Measurements from ENCODE around the gene DSN1. TPM values are rescaled to one million over a fixed set of nuclear protein-coding genes. Genes with fewer than 3 reads are reported as not detected.
A peak's percentile ranks its signal among the peaks of the same experiment; 100 is the strongest.

DSN1 gene
- total RNA-seq, 1 donor from 2014 or later: 24.1 TPM

- Mint-ChIP-seq H3K4me1 (ENCODE audit: unreplicated experiment) (peaks cover 17% of the 10 kb centered on the region), H3K4me3 (peak overlapping the region; percentile 87), H3K9me3 (no peaks in the 10 kb centered on the region), H3K36me3 (no peaks in the 10 kb centered on the region), H3K27me3 (no peaks in the 10 kb centered on the region), H3K27ac (peak overlapping the region; percentile 6)
- TF ChIP-seq, protein P1, sequence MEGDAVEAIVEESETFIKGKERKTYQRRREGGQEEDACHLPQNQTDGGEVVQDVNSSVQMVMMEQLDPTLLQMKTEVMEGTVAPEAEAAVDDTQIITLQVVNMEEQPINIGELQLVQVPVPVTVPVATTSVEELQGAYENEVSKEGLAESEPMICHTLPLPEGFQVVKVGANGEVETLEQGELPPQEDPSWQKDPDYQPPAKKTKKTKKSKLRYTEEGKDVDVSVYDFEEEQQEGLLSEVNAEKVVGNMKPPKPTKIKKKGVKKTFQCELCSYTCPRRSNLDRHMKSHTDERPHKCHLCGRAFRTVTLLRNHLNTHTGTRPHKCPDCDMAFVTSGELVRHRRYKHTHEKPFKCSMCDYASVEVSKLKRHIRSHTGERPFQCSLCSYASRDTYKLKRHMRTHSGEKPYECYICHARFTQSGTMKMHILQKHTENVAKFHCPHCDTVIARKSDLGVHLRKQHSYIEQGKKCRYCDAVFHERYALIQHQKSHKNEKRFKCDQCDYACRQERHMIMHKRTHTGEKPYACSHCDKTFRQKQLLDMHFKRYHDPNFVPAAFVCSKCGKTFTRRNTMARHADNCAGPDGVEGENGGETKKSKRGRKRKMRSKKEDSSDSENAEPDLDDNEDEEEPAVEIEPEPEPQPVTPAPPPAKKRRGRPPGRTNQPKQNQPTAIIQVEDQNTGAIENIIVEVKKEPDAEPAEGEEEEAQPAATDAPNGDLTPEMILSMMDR (conservative IDR thresholded peaks at IDR 0.05): no peak
- no peak for DNase-seq (ENCODE audit: extremely low spot score, unreplicated experiment)
Observed at GRCh38 chr20:36745234-36745926, 28.2 kb downstream of the DSN1 start.

DNA sequence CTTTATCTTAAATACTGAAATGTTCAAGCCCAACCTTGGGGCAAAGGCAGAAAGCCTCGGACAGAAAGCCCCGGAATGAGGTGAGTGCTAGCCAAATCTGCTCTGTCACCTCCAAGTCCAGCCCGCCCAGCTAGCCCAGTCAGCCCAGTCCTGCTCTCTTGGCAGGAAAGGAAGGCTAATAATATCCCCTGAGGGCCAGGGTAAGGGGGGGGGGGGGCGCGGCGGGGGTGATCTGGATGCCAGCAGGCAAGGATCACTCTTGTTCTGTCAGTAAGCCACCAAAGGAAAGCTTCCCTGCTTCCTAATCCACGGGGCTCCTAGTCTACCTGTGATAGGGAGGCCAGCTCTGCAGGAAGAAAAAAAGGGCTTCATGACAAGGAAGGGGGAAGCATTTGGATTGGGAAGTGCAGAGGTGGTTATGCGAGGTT, 28.8 kb downstream of the DSN1 start:
- Mint-ChIP-seq H3K4me3 (peak overlapping the region; percentile 87), H3K4me1 (ENCODE audit: unreplicated experiment) (peaks cover 17% of the 10 kb centered on the region), H3K36me3 (no peaks in the 10 kb centered on the region), H3K27me3 (no peaks in the 10 kb centered on the region), H3K27ac (peak overlapping the region; percentile 14), H3K9me3 (no peaks in the 10 kb centered on the region)
- DNase-seq (ENCODE audit: extremely low spot score, unreplicated experiment): no peak
- TF ChIP-seq, protein P1 (conservative IDR thresholded peaks at IDR 0.05): no peak

DNA sequence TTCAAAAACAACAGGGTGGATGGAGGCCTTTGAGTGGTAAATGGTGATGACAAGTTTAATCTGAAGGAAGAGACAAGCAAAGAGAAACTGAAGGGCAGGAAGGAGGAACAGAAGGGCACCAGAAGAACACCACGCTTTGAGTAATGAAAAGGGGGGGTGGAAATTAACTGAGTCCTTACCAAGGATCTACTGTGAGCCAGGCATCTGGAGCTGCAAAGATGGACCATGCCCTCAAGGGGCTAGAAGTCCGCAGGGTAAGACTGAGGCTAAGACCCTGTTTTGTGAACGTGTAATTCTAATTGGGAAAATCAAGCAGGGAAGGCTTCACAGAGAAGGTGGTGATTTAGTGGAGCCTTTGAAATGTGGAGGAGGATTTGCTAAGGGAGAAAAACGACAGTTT, 29.3 kb downstream of the DSN1 start:
- DNase-seq (ENCODE audit: extremely low spot score, unreplicated experiment): no peak
- Mint-ChIP-seq H3K4me3 (peak overlapping the region; percentile 75), H3K36me3 (no peaks in the 10 kb centered on the region), H3K27me3 (no peaks in the 10 kb centered on the region), H3K27ac (peak overlapping the region; percentile 14), H3K9me3 (no peaks in the 10 kb centered on the region), H3K4me1 (ENCODE audit: unreplicated experiment) (peaks cover 17% of the 10 kb centered on the region)
- TF ChIP-seq, protein P1 (conservative IDR thresholded peaks at IDR 0.05): no peak

GRCh38 chr20:36742558-36742957, 31.0 kb downstream of the DSN1 start:
- Mint-ChIP-seq H3K4me1 (ENCODE audit: unreplicated experiment) (peaks cover 17% of the 10 kb centered on the region), H3K4me3 (no peak overlapping the region), H3K27ac (no peak overlapping the region), H3K9me3 (no peaks in the 10 kb centered on the region), H3K27me3 (no peaks in the 10 kb centered on the region), H3K36me3 (no peaks in the 10 kb centered on the region)
- no peak for DNase-seq (ENCODE audit: extremely low spot score, unreplicated experiment)
- TF ChIP-seq, protein P1 (conservative IDR thresholded peaks at IDR 0.05): no peak

- Mint-ChIP-seq H3K27ac (no peak overlapping the region), H3K9me3 (no peaks in the 10 kb centered on the region), H3K36me3 (no peaks in the 10 kb centered on the region), H3K4me1 (ENCODE audit: unreplicated experiment) (peaks cover 23% of the 10 kb centered on the region), H3K4me3 (no peak overlapping the region), H3K27me3 (no peaks in the 10 kb centered on the region)
- TF ChIP-seq, protein P1 (conservative IDR thresholded peaks at IDR 0.05): no peak
- no peak for DNase-seq (ENCODE audit: extremely low spot score, unreplicated experiment)
Observed at GRCh38 chr20:36741072-36741471, 32.5 kb downstream of the DSN1 start.

Data from type B pancreatic cell (in vitro differentiated cells).